Stimulated activated CD8-positive, alpha-beta memory T cell treated with anti-CD3 and anti-CD28 coated beads, Interleukin-12 subunit alpha, Interleukin-12 subunit beta, amount 100 ng/mL, for 4 hours (primary cell): ENCODE data around the gene OR2D2.
"Not testable (repeated sequence)": the region's sequence is repeated elsewhere in the genome, so short reads cannot be mapped to it uniquely, and the experiment has no call there.

Source experiments
- DNase-seq: peaks from one replicate; pipeline ENCODE4 v3.0.0-alpha.2; 2020; ENCODE audit warnings: low read depth

OR2D2 gene, protein sequence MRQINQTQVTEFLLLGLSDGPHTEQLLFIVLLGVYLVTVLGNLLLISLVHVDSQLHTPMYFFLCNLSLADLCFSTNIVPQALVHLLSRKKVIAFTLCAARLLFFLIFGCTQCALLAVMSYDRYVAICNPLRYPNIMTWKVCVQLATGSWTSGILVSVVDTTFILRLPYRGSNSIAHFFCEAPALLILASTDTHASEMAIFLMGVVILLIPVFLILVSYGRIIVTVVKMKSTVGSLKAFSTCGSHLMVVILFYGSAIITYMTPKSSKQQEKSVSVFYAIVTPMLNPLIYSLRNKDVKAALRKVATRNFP

DNA sequence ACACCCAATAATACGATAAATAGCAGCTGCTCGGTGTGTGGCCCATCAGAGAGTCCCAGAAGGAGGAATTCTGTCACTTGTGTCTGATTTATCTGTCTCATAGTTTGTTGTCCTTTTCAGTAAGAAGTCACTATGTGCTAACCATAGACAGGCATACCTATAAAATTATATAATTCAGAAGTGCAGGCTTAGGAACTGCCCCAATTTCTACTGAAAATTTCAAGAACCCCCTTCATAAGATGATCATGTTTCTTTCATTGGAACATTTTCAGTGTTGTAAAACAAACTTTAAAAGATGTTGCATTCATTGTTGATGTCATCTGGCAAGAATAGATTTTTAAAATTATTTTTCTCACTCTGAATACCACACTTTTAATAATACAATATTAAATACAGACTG lies at the start of gene OR2D2:
Gene OR2D2 (minus strand): TSS at position 101 of the 400 bp plus-strand sequence. CDS start 0 bp downstream, at position 101.
- DNase-seq = no peak

DNA sequence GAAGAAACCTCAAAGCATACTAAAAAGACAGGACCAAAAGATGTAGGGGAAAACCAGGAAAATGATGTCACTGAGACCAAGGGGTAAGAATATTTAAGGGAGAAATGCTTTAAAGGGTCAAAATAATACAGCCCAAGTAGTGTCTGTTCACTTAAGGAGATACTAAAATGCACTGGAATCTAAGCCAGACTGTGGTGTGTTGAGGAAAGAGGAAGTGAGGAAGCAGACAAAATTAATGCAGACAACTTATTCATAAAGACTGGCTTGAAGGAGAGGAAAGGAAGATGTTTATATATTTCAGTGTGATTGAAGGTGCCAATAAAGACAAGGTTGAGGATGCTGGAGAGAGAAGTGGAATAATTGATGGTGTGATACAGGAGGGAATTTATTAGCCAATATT lies 49.7 kb upstream of the OR2D2 start:
- no peak for DNase-seq

DNA sequence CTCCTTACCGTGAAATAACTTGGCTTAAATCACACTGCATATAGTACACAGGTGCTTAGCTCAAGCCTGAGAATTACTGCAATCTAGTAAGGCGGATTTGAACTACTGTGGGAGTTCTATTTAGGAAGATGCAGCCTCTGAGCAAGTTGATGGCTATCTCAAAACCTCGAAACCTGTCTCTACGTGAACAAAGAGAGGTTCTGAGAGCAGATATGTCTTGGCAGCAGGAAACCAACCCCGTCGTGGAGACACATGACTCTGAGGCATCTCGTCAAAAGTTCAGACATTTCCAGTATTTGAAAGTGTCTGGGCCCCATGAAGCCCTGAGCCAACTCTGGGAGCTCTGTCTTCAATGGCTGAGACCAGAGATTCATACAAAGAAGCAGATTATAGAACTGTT lies 39.8 kb upstream of the OR2D2 start:
- no peak for DNase-seq

DNA sequence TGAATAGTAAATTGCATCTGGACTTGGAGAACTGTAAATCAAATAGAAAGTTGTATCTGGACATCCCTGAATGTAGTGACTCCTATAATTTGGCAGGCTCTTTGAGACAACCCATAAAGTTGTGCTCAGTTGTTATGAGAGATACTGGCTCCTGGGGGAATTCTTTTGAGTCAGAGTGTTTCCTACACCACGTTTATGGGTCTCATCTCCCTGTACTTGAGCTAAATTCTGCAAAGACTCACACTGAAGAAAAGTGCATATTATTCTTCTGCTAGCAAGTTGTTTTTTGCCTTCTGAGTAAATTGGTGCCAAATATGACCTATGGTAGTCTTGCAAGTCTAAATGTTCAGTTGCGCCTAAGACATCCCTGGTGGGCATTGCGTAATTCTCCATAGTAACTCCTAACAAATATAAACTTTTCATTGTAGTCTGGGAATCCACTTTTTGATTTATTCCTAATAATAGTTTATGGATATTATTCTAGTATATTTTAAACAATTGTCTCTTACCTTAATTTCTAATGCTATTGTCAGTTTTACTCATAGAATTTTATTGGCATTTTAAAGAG lies 38.9 kb upstream of the OR2D2 start:
- DNase-seq = no peak

DNA sequence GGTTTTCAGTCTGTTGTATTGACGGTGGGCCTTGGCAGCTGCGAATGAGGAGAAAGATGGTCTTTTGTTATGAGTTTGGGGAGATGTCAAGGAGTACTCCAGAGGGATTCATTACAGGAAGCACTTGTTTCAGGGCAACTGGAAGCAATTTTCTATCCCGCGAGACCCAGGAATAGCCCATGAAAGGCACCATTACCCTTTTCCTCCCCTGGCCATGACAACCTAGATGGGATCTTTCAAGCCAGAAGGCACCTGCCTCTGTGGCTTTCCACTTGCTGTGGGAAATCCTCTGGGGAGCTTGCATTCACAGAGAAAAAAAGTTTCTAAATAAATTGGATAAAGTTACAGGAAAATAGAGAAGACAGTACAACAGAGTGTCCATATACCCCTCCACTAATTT lies 36.6 kb upstream of the OR2D2 start:
- no peak for DNase-seq

DNA sequence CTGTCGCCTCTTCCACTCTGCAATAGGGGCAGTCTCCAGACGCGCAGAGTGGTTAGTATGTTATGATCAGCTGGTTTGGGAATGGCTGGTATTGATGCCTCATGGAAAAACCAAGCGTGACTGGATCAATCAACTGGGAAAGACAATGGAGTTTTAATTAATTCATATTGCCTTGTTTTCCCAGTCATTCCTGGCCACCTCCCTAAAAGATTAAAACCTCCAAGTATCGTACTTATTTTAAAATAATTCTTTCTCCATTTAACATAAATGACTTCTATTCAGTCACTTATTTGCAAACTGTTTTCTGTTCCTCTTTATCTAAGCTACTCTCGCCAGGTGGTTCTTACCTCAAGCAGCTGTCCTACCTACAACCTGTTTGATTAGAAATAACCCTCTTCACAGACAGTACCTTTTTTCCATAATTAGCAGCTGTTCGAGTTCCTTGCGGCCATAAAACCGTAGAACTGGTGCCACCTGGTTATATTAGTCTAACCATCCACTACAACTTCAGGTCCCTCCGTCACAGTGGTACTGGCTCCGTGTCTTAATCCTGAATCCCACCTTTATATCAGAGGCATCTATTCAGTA lies 34.8 kb upstream of the OR2D2 start:
- DNase-seq = no peak

DNA sequence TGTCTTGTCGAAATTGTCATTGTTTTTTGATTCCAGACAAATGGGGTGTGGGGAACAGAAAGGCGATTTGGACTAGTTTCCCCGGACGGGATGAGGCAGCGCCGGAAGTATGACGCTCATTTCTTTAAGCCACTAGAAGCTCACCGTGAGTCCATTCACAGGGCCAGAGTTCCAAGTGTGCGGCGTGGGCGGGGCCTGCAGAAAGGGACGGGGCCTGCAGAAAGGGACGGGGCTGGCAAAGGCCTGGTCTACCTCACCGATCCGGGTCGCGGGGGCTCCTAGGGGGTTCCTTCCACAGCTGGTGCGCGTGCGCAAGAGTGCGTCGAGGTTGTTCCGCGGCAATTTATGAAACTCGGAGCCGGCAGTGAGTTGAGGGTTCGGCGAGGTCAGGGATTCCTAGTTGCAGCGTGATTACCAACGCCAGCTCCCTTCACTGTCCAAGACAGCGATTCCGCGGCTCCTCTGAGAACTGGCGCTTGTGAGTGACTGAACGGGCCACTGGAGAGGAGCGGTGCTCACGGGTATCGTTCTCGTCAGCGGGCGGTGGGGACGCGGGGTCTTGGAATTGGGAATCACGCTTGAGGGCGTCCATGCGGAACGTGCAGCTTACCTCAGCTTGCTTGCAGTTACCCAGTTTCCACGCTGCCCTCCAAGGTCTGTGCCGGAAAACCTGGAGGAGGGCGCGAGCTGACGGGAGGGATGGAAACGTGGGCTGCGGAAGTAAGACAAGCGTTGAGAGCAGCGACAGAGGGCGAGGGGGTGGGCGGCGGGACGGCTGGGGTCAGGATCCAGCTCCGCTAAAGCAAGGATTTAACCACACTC lies 34.1 kb upstream of the OR2D2 start, which contains the start of gene ZNF215:
Gene ZNF215 (plus strand): TSS at position 219 of the 822 bp plus-strand sequence. CDS start 5,847 bp downstream, outside the sequence.
- peak; percentile 4 for DNase-seq

DNA sequence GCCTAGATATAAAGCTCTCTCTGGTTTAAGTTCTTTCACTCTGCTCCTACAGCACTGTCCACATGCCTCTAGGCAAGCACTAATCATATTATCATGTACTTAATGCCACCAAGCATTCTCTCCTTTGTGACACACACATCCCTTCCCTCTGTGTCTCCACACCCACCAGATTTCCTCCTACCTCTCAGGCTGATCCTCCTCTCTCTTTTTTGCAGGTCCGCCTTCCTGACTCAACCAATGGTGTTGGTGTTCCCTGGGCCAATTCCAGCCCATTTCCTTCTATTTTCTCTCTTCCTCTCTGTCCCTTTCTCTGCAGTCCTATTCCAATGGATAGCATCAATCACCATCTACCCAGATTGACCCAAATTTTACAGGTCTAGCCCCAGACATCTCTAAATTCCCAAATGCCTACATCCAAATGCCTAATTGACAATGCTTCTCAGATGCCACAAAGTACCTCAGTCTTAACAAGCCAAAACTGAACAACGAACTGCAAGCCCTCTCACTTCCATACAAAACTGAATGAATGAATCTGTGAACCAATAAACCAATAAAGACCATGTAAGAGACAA lies 33.4 kb upstream of the OR2D2 start:
- no peak for DNase-seq

DNA sequence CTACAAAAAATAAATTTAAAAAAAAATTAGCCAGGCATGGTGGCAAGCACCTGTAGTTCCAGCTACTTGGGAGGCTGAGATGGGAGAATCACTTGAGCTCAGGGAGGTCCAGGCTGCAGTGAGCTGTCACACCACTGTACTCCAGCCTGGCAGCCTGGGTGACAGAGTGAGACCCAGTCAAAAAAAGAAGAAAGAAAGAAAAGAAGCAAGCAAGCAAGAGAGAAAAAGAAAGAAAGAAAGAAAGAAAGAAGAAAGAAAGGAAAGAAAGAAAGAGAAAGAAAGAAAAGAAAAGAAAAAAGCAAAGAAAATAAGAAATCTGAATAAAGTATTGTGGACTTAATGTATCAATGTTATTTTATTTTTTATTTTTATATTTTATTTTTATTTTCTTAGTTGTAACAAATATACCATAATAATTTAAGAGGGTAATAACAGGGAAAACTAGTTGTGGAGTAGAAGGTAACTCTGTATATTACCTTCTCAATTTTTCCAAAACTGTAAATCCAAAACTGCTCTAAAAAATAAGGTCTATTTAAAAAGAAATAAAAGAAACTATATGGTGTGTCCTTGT lies 32.8 kb upstream of the OR2D2 start:
- DNase-seq = no peak

DNA sequence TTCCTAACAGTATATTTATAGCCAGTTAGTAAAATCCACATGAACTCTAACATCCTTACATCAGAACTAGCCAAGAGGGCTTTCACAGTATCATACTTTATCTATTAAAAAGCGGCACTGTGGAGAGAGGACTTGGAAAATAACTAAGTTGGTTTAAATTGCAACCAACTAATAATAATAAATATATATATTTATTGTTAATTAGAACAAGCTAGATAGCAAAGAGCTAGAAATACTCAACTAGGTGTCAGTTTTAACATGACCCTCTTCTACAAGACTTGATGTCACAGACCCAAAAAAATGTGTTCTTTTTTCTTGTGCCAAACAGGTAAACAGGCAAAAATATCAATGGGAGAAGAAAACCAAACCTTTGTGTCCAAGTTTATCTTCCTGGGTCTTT lies 28.4 kb upstream of the OR2D2 start, which contains the start of gene OR2D3:
Gene OR2D3 (plus strand): TSS at position 301 of the 400 bp plus-strand sequence. CDS start 0 bp downstream, at position 301.
- no peak for DNase-seq

DNA sequence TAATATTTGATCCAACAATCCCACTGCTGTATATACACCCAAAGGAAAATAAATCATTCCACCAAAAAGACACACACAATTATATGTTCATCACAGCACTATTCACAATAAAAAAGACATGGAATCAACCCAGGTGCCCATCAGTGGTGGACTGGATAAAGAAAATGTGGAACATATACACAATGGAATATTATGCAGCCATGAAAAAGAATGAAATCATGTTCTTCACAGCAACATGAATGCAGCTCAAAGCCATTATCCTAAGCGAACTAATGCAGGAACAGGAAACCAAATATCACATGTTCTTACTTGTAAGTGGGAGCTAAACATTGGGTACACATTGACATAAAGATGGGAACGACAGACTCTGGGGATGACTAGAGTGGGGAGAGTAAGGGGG lies 27.4 kb upstream of the OR2D2 start:
- DNase-seq = no peak

DNA sequence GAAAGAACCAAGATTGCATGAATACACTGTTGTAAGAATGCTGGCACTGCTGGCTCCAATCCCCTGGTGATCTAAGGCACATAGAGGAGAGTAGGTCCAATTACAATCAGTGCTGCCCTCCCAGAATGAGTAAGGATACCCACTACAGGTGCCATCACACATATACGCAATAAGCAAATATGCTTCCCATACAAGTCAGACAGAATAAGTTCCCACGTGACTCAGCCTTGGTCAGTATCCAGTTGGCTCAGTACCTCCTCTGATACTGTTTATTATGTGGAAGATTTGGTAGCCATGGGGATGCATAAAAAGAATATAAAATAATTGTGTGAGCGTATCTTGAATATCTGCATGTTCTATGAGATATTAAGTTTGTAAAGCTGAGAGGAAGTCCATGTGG lies 19.6 kb upstream of the OR2D2 start:
- DNase-seq = no peak

DNA sequence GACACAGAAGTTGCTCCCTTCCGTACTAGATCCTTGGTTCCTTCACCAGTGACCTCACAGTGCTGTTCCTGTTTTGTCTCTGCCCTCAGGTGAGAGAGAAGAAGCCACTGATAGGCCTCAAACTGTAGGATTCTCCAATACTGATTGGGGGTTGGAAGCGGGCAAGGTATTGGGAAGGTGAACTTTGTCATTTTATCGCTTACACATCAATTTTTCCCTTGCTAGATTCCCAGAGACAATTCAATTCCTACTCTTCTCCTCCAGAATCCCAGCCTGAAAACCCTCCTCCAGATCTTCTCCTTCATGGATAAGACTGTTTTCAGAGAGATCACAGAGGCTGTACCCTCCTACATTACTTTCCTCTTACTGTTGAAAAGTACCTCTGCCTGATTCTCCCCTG lies 19.1 kb upstream of the OR2D2 start:
- DNase-seq = no peak

DNA sequence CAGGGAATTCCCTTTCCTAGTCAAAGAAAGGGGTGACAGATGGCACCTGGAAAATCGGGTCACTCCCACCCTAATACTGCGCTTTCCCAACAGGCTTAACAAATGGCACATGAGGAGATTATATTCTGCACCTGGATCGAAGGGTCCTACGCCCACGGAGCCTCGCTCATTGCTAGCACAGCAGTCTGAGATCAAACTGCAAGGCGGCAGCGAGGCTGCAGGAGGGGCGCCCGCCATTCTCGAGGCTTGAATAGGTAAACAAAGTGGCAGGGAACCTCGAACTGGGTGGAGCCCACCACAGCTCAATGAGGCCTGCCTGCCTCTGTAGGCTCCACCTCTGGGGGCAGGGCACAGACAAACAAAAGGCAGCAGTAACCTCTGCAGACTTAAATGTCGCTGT lies 12.5 kb upstream of the OR2D2 start:
- DNase-seq = not testable (repeated sequence)

DNA sequence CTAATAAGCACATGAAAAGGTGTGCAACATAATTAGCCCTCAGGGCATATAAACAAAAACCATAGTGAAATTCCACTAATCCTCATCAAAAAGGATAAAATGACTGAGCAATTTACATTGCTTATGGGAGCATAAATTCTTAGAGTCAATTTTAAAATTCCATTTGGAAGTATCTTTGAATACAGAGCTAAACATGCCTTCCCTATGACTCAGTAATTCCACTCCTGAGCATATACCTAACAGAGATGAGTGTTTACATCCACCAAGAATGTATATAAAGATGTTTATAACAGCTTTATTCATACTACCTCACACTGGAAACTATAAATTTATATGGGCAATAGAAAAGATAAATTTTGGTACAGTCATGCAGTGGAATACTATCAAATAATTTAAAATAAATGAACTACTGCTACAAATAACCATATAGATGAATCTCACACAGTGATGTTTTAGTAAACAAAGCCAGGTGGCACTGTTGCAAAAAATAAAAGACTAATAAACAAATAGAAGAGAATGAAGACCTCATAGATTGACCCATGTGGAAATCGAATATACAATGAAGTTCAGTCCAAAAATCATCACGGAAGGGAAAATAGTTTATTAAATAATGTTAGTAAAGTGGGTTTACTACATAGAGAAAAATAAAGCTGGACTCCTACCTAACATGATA lies 8.2 kb upstream of the OR2D2 start:
- DNase-seq = no peak

DNA sequence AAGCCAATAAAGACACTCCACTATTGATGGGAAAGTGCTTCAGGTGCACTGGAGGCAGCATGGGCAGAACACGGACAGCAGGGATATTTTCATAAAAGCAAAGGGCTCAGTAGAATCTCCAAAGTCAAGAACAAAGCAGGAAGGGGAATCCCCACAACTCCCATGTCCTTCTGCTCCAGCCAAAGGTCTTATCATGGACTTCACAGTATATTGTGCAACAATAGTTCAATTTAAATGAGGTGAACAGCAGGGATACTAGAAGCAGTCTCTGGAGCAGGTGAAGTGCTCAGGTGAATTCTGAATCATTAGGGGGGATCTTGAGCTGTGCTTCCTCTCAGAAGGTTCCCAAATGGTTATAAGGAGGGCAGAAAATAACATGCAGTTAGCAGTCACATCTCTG lies 6.6 kb upstream of the OR2D2 start:
- DNase-seq = no peak

DNA sequence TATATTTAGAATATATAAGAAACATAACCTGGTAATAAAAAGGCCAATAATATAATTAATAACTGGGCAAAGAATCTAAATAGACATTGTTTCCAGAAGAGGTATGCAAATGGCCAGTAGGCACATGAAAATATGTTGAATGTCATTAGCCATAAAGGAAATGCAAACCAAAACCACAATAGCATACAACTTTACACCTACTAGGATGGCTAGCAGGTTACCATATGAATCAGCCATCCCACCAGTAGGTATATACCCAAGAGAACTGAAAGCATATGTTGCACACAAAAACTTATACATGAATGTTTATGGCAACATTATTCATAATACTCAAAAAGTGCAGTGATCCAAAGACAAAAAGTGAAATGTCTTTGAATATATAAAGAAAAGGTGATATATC lies 2.7 kb upstream of the OR2D2 start:
- DNase-seq = no peak

DNA sequence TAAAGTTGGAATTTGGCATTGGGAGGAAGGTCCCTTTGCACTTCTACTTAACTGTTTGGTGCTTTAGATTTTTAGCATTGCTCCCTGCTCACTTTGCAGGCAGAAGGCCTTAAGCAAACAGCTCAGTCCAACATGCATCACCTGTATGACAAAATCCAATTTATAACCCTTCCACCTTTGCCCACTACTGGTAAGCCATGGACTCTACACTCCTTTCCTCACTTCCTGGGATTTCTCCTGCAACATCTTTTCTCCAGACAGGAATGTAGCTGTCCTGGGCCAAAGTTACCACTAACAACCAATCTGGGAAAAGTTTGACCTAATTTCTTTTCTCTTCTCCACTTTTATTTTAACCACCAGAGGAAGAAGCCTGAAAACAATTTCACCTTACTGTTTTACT lies 1.8 kb upstream of the OR2D2 start:
- no peak for DNase-seq

DNA sequence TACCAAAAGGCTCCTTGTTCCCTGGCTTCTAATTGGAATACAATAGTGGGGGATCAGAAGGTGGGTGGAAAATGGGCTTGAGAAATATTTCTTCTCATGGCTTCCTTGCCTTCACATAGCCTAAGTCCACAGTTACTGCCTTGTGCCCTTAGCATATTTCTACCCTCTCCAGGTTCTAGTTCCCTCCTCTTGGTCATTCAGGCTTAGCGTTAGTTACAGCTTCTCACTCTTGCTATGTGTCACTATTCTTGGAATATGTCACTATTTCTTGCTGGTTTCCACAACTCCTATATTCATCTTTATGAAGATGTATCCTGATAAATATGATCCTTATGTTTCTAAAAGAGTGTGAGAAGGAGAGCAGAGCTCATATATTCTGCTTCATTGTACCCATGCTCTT lies 2.5 kb downstream of the OR2D2 start:
- no peak for DNase-seq

DNA sequence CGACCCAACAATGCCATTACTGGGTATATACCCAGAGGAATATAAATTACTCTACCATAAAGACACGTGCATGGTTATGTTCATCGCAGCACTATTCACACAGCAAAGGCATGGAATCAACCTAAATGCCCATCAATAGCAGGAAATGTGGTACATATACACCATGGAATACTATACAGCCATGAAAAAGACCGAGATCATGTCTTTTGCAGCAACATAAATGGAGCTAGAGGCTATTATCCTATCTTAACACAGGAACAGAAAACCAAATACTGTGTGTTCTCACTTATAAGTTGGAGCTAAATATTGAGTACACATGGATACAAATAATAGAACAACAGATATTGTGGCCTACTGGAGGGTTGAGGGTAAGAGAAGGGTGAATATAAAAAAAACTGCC lies 3.5 kb downstream of the OR2D2 start:
- no peak for DNase-seq

DNA sequence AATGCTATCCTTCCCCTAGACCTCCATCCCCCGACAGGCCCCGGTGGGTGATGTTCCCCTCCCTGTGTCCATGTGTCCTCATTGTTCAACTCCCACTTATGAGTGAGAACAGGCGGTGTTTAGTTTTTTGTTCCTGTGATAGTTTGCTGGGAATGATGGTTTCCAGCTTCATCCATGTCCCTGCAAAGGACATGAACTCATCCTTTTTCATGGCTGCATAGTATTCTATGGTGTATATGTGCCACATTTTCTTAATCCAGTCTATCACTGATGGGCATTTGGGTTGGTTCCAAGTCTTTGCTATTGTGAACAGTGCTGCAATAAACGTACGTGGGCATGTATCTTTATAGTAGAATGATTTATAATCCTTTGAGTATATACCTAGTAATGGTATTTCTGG lies 4.6 kb downstream of the OR2D2 start:
- not testable (repeated sequence) for DNase-seq
